Astrocyte (in vitro differentiated cells and primary cell): ENCODE results near the gene SGPL1. TPM values are rescaled to one million over a fixed set of nuclear protein-coding genes. Genes with fewer than 3 reads are reported as not detected.

Experiments used
- DNase-seq: peaks from one replicate; pipeline ENCODE4 v3.0.0-alpha.2; 2010; ENCODE audit warnings: low read depth
- FAIRE-seq: peaks from 2 replicates; lab custom pipeline; 2011; peaks lifted over from hg19 to GRCh38; lab: Jason Lieb, UNC
- H2AFZ ChIP-seq: 2 replicates; pipeline ENCODE4 v1.6.0; 2012; ENCODE audit warnings: low read depth, low read length, inconsistent platforms
- H3K27ac ChIP-seq: 2 replicates; pipeline ENCODE4 v1.5.1; 2011; ENCODE audit warnings: low read depth, low read length, inconsistent platforms
- H3K27me3 ChIP-seq: 2 replicates; pipeline ENCODE4 v1.6.0; 2011; ENCODE audit warnings: low read length, inconsistent platforms; ENCODE audit not compliant: insufficient read depth
- H3K36me3 ChIP-seq: 2 replicates; pipeline ENCODE4 v1.5.1; 2011; ENCODE audit warnings: low read length, inconsistent platforms; ENCODE audit not compliant: insufficient read depth
- H3K4me1 ChIP-seq: 2 replicates; pipeline ENCODE4 v1.5.1; 2011; ENCODE audit warnings: low read length, inconsistent platforms; ENCODE audit not compliant: insufficient read depth
- H3K4me2 ChIP-seq: 2 replicates; pipeline ENCODE4 v1.6.0; 2012; ENCODE audit warnings: low read length, inconsistent platforms
- H3K4me3 ChIP-seq: 2 replicates; pipeline ENCODE4 v1.5.1; 2011; ENCODE audit warnings: low read depth, mild to moderate bottlenecking, low read length, inconsistent platforms; ENCODE audit not compliant: insufficient read depth
- H3K79me2 ChIP-seq: 2 replicates; pipeline ENCODE4 v1.6.0; 2012; ENCODE audit warnings: mild to moderate bottlenecking, low read length, inconsistent platforms; ENCODE audit not compliant: insufficient read depth
- H3K9ac ChIP-seq: 2 replicates; pipeline ENCODE4 v1.6.0; 2012; ENCODE audit warnings: mild to moderate bottlenecking, low read length, inconsistent platforms
- H3K9me3 ChIP-seq: 2 replicates; pipeline ENCODE4 v1.5.1; 2012; ENCODE audit warnings: low read depth, mild to moderate bottlenecking, low read length, inconsistent platforms; ENCODE audit not compliant: insufficient read depth
- H4K20me1 ChIP-seq: 2 replicates; pipeline ENCODE4 v1.6.0; 2012; ENCODE audit warnings: low read length, inconsistent platforms; ENCODE audit not compliant: insufficient read depth
- H3K27ac Mint-ChIP-seq: one replicate; pipeline ENCODE4 v1.8.0; 2021; ENCODE audit warnings: mild to moderate bottlenecking, mixed read lengths; ENCODE audit not compliant: unreplicated experiment
- H3K27me3 Mint-ChIP-seq: one replicate; pipeline ENCODE4 v1.8.0; 2021; ENCODE audit warnings: low read depth, mixed read lengths; ENCODE audit not compliant: unreplicated experiment
- H3K36me3 Mint-ChIP-seq: one replicate; pipeline ENCODE4 v1.8.0; 2021; ENCODE audit warnings: low read depth, mixed read lengths; ENCODE audit not compliant: unreplicated experiment
- H3K4me1 Mint-ChIP-seq: one replicate; pipeline ENCODE4 v1.8.0; 2021; ENCODE audit warnings: low read depth, mixed read lengths; ENCODE audit not compliant: unreplicated experiment
- H3K4me3 Mint-ChIP-seq: one replicate; pipeline ENCODE4 v1.8.0; 2021; ENCODE audit warnings: mild to moderate bottlenecking, moderate library complexity, mixed read lengths; ENCODE audit not compliant: unreplicated experiment
- H3K9me3 Mint-ChIP-seq: one replicate; pipeline ENCODE4 v1.8.0; 2021; ENCODE audit warnings: mild to moderate bottlenecking, mixed read lengths; ENCODE audit not compliant: unreplicated experiment
- EZH2 ChIP-seq: IDR thresholded peaks from 2 replicates; pipeline ENCODE4 v1.6.1; 2012; ENCODE audit warnings: mild to moderate bottlenecking, low read length, inconsistent platforms; ENCODE audit not compliant: insufficient read depth
- total RNA-seq: library from RNA; stranded (reverse); gene quantifications from 2 replicates; pipeline ENCODE4 v1.2.1, GENCODE V29; 2021
- TF ChIP-seq, protein P1 (sequence below): IDR thresholded peaks from 2 replicates; pipeline ENCODE4 v1.5.1; 2011; ENCODE audit warnings: low read depth, mild to moderate bottlenecking, inconsistent platforms, low read length, moderate library complexity; ENCODE audit not compliant: insufficient read depth

Gene SGPL1
- total RNA-seq, 1 donor from 2014 or later, result 101 TPM

DNA sequence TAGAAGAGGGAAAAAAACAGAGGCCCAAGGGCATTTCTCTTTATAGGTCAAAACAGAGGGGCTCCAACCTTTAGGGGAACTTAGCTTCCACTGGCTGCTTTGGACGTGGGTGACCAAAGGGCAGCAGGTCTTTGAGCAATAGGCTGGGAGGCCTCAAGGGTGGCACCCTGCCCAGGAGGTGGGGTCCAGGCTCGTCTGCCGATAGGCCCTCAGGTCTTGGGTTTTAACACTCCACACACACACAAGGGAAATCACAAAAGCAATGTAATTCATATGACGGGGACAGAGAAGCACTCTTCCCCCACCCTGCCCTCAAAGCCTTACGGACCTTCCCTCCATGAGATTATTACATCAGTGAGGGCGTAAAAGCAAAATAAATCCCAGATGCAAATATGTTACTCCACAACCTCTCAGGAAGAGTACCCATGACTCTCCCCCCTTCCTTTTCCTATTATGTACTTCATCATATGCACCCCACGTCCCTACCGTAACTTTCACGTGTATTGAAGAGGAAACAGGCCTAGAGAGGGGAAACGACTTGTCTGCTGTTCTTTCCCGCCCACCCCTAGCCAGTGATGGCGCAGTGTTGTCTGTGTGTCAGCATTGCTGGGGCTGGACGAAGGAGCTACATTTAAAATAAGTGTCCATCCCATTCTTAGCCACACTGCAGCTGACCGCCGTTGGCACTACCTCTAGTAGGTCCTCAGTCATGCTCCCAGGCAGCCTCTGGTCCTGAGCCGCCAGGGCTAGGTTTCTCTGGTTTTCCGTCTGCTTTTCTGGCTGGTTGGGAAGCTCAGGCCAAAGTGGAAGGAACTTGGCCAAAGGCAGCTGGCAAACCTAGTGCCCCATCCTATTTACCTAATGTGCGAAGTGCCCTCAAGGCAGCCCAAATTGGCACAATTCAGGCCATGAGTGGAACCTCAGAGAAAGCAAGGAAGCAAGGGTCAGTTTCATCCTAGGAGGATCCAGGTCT is 70.5 kb downstream of the SGPL1 start:
- Histone ChIP-seq H3K4me3 (no peak overlapping the region), H3K4me2 (no peak overlapping the region), H3K4me1 (peaks cover 8% of the 10 kb centered on the region), H3K27me3 (no peaks in the 10 kb centered on the region), H4K20me1 (peaks cover 3% of the 10 kb centered on the region), H3K36me3 (no peaks in the 10 kb centered on the region), H3K27ac (no peak overlapping the region), H2AFZ (no peak overlapping the region), H3K9me3 (no peaks in the 10 kb centered on the region), H3K9ac (no peak overlapping the region), H3K79me2 (no peaks in the 10 kb centered on the region)
- no peak for TF ChIP-seq EZH2
- TF ChIP-seq, protein P1, sequence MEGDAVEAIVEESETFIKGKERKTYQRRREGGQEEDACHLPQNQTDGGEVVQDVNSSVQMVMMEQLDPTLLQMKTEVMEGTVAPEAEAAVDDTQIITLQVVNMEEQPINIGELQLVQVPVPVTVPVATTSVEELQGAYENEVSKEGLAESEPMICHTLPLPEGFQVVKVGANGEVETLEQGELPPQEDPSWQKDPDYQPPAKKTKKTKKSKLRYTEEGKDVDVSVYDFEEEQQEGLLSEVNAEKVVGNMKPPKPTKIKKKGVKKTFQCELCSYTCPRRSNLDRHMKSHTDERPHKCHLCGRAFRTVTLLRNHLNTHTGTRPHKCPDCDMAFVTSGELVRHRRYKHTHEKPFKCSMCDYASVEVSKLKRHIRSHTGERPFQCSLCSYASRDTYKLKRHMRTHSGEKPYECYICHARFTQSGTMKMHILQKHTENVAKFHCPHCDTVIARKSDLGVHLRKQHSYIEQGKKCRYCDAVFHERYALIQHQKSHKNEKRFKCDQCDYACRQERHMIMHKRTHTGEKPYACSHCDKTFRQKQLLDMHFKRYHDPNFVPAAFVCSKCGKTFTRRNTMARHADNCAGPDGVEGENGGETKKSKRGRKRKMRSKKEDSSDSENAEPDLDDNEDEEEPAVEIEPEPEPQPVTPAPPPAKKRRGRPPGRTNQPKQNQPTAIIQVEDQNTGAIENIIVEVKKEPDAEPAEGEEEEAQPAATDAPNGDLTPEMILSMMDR, result no peak
- DNase-seq (no peak), FAIRE-seq (no peak)
- H3K4me1 Mint-ChIP-seq, result peaks cover 6% of the 10 kb centered on the region
- H3K27me3 Mint-ChIP-seq, result no peaks in the 10 kb centered on the region
- H3K4me3 Mint-ChIP-seq, result no peak overlapping the region
- no peaks in the 10 kb centered on the region for H3K9me3 Mint-ChIP-seq
- peaks cover 16% of the 10 kb centered on the region for H3K36me3 Mint-ChIP-seq
- H3K27ac Mint-ChIP-seq, result no peak overlapping the region

DNA sequence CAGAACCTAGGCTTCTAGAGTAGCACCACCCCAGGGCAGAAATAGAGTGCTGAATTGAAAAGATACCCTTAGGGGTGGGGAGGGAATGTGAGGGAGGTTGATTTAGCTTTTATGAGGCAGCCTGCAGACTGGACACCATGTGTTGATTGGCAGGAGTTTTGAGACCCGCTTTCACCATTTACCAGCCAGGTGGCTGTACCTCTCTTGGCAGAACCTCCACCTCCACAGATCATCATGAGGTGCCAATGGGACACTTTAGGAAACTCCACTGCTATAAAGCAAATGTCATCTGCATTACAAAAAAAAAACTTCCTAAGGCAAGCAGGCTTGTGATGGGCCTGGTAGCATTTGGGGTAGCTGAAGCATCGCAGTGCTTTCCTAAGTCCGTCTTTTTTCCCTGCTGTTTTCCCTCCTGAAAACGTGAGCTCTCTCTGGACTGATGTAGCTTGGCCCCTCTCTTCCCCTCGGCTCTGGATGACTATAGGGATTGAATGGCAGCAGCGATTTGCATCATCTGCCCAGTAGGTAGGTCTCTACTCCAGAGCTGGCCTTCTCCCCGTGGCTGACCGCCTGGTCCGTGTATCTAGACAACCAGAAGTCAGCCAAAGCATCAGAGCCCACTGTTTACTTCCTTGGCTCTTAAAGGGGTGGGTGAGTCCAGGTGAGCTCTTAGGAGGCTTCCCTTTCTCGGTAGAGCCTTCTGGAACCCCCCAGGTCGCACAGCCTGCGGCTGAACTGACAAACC is 71.3 kb downstream of the SGPL1 start:
- no peak overlapping the region for H3K4me3 ChIP-seq
- no peak overlapping the region for H3K27ac ChIP-seq
- peak overlapping the region; percentile 86 for H3K4me2 ChIP-seq
- no peaks in the 10 kb centered on the region for H3K36me3 ChIP-seq
- H2AFZ ChIP-seq, result peak overlapping the region; percentile 83
- no peaks in the 10 kb centered on the region for H3K9me3 ChIP-seq
- no peak for DNase-seq
- no peak overlapping the region for H3K27ac Mint-ChIP-seq
- no peak for FAIRE-seq
- H3K79me2 ChIP-seq, result no peaks in the 10 kb centered on the region
- H3K4me1 Mint-ChIP-seq, result peaks cover 9% of the 10 kb centered on the region
- H3K4me3 Mint-ChIP-seq, result peak overlapping the region; percentile 82
- H3K9ac ChIP-seq, result peak overlapping the region; percentile 73
- no peaks in the 10 kb centered on the region for H3K9me3 Mint-ChIP-seq
- TF ChIP-seq EZH2, result no peak
- TF ChIP-seq, protein P1, result no peak
- peaks cover 16% of the 10 kb centered on the region for H3K36me3 Mint-ChIP-seq
- no peaks in the 10 kb centered on the region for H3K27me3 ChIP-seq
- H3K4me1 ChIP-seq, result peaks cover 12% of the 10 kb centered on the region
- no peaks in the 10 kb centered on the region for H3K27me3 Mint-ChIP-seq
- peaks cover 3% of the 10 kb centered on the region for H4K20me1 ChIP-seq
